GM19438 (cell line): ENCODE results near the gene LDHB.
"Not testable (repeated sequence)": the region's sequence is repeated elsewhere in the genome, so short reads cannot be mapped to it uniquely, and the experiment has no call there.

Experiments
- ATAC-seq: cut with Tn5 transposase; IDR thresholded peaks from one replicate; pipeline ENCODE4 v1.9.1; 2021; ENCODE audit warnings: low read depth; ENCODE audit not compliant: unreplicated experiment

The LDHB gene

GRCh38 chr12:21662122-21662792 lies 4.6 kb upstream of the LDHB start:
- ATAC-seq: no peak

GRCh38 chr12:21661396-21662093 lies 3.9 kb upstream of the LDHB start:
- ATAC-seq: not testable (repeated sequence)

- ATAC-seq: no peak
Observed at GRCh38 chr12:21659383-21659782, 1.7 kb upstream of the LDHB start.

GRCh38 chr12:21656905-21657325 lies 727 bp downstream of the LDHB start:
- ATAC-seq: peak; percentile 23

GRCh38 chr12:21655591-21655990 lies 2.1 kb downstream of the LDHB start:
- no peak for ATAC-seq

GRCh38 chr12:21651821-21652220 lies 5.8 kb downstream of the LDHB start:
- ATAC-seq: no peak

GRCh38 chr12:21650997-21651396 lies 6.6 kb downstream of the LDHB start:
- ATAC-seq: no peak

GRCh38 chr12:21649034-21649433 lies 8.6 kb downstream of the LDHB start:
- no peak for ATAC-seq

- no peak for ATAC-seq
Observed at GRCh38 chr12:21648378-21648777, 9.3 kb downstream of the LDHB start.

- ATAC-seq: no peak
Observed at GRCh38 chr12:21647179-21647578, 10.5 kb downstream of the LDHB start.

GRCh38 chr12:21645041-21645500 lies 12.6 kb downstream of the LDHB start:
- ATAC-seq: not testable (repeated sequence)

GRCh38 chr12:21644516-21644915 lies 13.1 kb downstream of the LDHB start:
- no peak for ATAC-seq

GRCh38 chr12:21643758-21644157 lies 13.9 kb downstream of the LDHB start:
- ATAC-seq: no peak

GRCh38 chr12:21642707-21643389 lies 14.8 kb downstream of the LDHB start:
- no peak for ATAC-seq

- ATAC-seq: no peak
Observed at GRCh38 chr12:21638054-21638891, 19.4 kb downstream of the LDHB start.

- no peak for ATAC-seq
Observed at GRCh38 chr12:21634245-21634644, 23.4 kb downstream of the LDHB start.

- no peak for ATAC-seq
Observed at GRCh38 chr12:21631367-21631766, 26.3 kb downstream of the LDHB start.

- ATAC-seq: no peak
Observed at GRCh38 chr12:21627924-21628323, 29.7 kb downstream of the LDHB start.

- ATAC-seq: no peak
Observed at GRCh38 chr12:21618566-21618965, 39.1 kb downstream of the LDHB start.

GRCh38 chr12:21617030-21617429 lies 40.6 kb downstream of the LDHB start:
- no peak for ATAC-seq

GRCh38 chr12:21615431-21615830 lies 42.2 kb downstream of the LDHB start:
- no peak for ATAC-seq
